HCT116 (cell line): ENCODE results near the gene CYTL1. TPM values are rescaled to one million over a fixed set of nuclear protein-coding genes. Genes with fewer than 3 reads are reported as not detected.

Experiments
- ATAC-seq: fragments of 200-7000 bp; cut with Tn5 transposase; 2 replicates; pipeline ENCODE4 v1.9.1; 2020; ENCODE audit warnings: mild to moderate bottlenecking, moderate library complexity
- BruUV-seq: library from RNA; stranded (reverse); fragments of 400-500 nt; replicated peaks from 2 replicates; lab custom pipeline; 2021; lab: Mats Ljungman, UMichigan
- CTCF ChIA-PET: fragments of 300-600 bp; sonication (Branson Sonifier 250); formaldehyde crosslinking; loops from one replicate; lab custom pipeline; 2021; ENCODE audit warnings: antibody characterized with exemption; lab: Charles Lee
- POLR2A ChIA-PET: fragments of 300-600, 350-600 bp; sonication (Branson Sonifier 250); formaldehyde crosslinking; loops from one replicate; lab custom pipeline; 2021; ENCODE audit warnings: antibody characterized with exemption; lab: Charles Lee
- RAD21 ChIA-PET, 2 experiments: fragments of 300-600 bp; sonication (Branson Sonifier 250); formaldehyde crosslinking; loops; one replicate each; lab custom pipeline; 2023; ENCODE audit warnings: low total read pairs in 2 of 2; ENCODE audit not compliant: uncharacterized antibody in 2 of 2, unreplicated experiment in 2 of 2, low non-redundant PET in 1 of 2; lab: Charles Lee
- DNase-seq: peaks from one replicate; pipeline ENCODE4 v3.0.0-alpha.2; 2010; ENCODE audit warnings: low read depth, low spot score
- H2AFZ ChIP-seq: fragments of 200-600 bp; shearing (Covaris generic), sonication (generic); 2 replicates; pipeline ENCODE4 v1.6.1; 2017; ENCODE audit warnings: low read depth, mixed run types, mixed read lengths, antibody characterized with exemption, low read length; ENCODE audit not compliant: poor library complexity, severe bottlenecking
- H3K27ac ChIP-seq: 2 replicates; pipeline ENCODE4 v1.5.1; 2012; ENCODE audit warnings: low read depth, low read length
- H3K27me3 ChIP-seq: fragments of 200-600 bp; sonication (generic); 2 replicates; pipeline ENCODE4 v1.6.1; 2016; ENCODE audit warnings: mixed run types, low read length, mixed read lengths; ENCODE audit not compliant: insufficient read depth
- H3K36me3 ChIP-seq, 2 experiments: fragments of 200-500 bp in 1 of 2; fragments of 200-600 bp in 1 of 2; sonication (Bioruptor generic) in 1 of 2; sonication (generic) in 1 of 2; 2 replicates each; pipeline versions ENCODE4 v1.5.1 to v1.6.1; 2014 to 2016; ENCODE audit warnings: low read length in 2 of 2, inconsistent platforms in 1 of 2, mixed read lengths in 1 of 2, mixed run types in 1 of 2; ENCODE audit not compliant: insufficient read depth in 2 of 2, control insufficient read depth in 1 of 2
- H3K4me1 ChIP-seq, 2 experiments: fragments of 200-600 bp in 1 of 2; sonication (generic) in 1 of 2; 2 replicates each; pipeline versions ENCODE4 v1.5.1 to v1.6.1; 2012 to 2017; ENCODE audit warnings: low read length in 2 of 2, inconsistent platforms in 1 of 2, mild to moderate bottlenecking in 1 of 2, mixed read lengths in 1 of 2, mixed run types in 1 of 2, moderate library complexity in 1 of 2; ENCODE audit not compliant: insufficient read depth in 2 of 2, control insufficient read depth in 1 of 2
- H3K4me2 ChIP-seq: fragments of 200-600 bp; sonication (generic); 2 replicates; pipeline ENCODE4 v1.6.1; 2017; ENCODE audit warnings: mixed run types, low read length, mixed read lengths
- H3K4me3 ChIP-seq, 2 experiments: fragments of 200-600 bp in 1 of 2; sonication (generic) in 1 of 2; replicated peaks in 1 of 2; 2 replicates each; pipeline ENCODE4 v1.5.1; 2011 to 2016; ENCODE audit warnings: low read length in 2 of 2, control low read depth in 1 of 2, low read depth in 1 of 2, mild to moderate bottlenecking in 1 of 2, mixed read lengths in 1 of 2, mixed run types in 1 of 2
- H3K79me2 ChIP-seq: fragments of 200-600 bp; sonication (generic); 2 replicates; pipeline ENCODE4 v1.6.1; 2017; ENCODE audit warnings: mild to moderate bottlenecking, mixed run types, low read length, moderate library complexity, mixed read lengths; ENCODE audit not compliant: insufficient read depth
- H3K9ac ChIP-seq: fragments of 200-600 bp; sonication (generic); 2 replicates; pipeline ENCODE4 v1.6.1; 2016; ENCODE audit warnings: low read length, mixed read lengths
- H3K9me2 ChIP-seq: fragments of 200-600 bp; sonication (generic), shearing (Covaris generic); 2 replicates; pipeline ENCODE4 v1.6.1; 2017; ENCODE audit warnings: mixed run types, mild to moderate bottlenecking, moderate library complexity; ENCODE audit not compliant: insufficient read depth
- H3K9me3 ChIP-seq, 2 experiments: fragments of 200-500 bp in 1 of 2; fragments of 200-600 bp in 1 of 2; sonication (Bioruptor generic) in 1 of 2; sonication (generic) in 1 of 2; 2 replicates each; pipeline ENCODE4 v1.6.1; 2014 to 2017; ENCODE audit warnings: low read length in 2 of 2, mixed read lengths in 2 of 2, inconsistent platforms in 1 of 2, low read depth in 1 of 2, mild to moderate bottlenecking in 1 of 2, mixed run types in 1 of 2, moderate library complexity in 1 of 2; ENCODE audit not compliant: control insufficient read depth in 1 of 2, insufficient read depth in 1 of 2
- H4K20me1 ChIP-seq: fragments of 200-600 bp; sonication (generic), shearing (Covaris generic); 2 replicates; pipeline ENCODE4 v1.6.1; 2017; ENCODE audit warnings: mixed run types, mild to moderate bottlenecking, moderate library complexity; ENCODE audit not compliant: insufficient read depth
- CEBPB ChIP-seq: IDR thresholded peaks from 2 replicates; pipeline ENCODE4 v1.6.1; 2012; ENCODE audit warnings: low read depth
- EGR1 ChIP-seq: IDR thresholded peaks from 2 replicates; pipeline ENCODE4 v1.6.1; 2012; ENCODE audit warnings: low read depth
- ELF1 ChIP-seq: IDR thresholded peaks from 2 replicates; pipeline ENCODE4 v1.6.1; 2012; ENCODE audit warnings: low read depth, borderline replicate concordance
- EZH2 ChIP-seq: fragments of 200-600 bp; sonication (generic); IDR thresholded peaks from 2 replicates; pipeline ENCODE4 v1.6.1; 2017; ENCODE audit warnings: antibody characterized with exemption, mixed run types
- FOSL1 ChIP-seq: IDR thresholded peaks from 2 replicates; pipeline ENCODE4 v1.6.1; 2012; ENCODE audit warnings: low read depth
- JUND ChIP-seq: IDR thresholded peaks from 2 replicates; pipeline ENCODE4 v1.6.1; 2012
- MAX ChIP-seq: IDR thresholded peaks from 2 replicates; pipeline ENCODE4 v1.6.1; 2012
- POLR2A ChIP-seq: IDR thresholded peaks from 2 replicates; pipeline ENCODE4 v1.7.0; 2011; ENCODE audit warnings: borderline replicate concordance; ENCODE audit not compliant: insufficient read depth, insufficient read length; ENCODE audit errors: extremely low read depth
- POLR2AphosphoS5 ChIP-seq: IDR thresholded peaks from 2 replicates; pipeline ENCODE4 v1.6.1; 2011; ENCODE audit warnings: mild to moderate bottlenecking, low read depth, low read length, moderate library complexity
- REST ChIP-seq: IDR thresholded peaks from 2 replicates; pipeline ENCODE4 v1.6.1; 2012; ENCODE audit warnings: low read depth
- SIN3A ChIP-seq: IDR thresholded peaks from 2 replicates; pipeline ENCODE4 v1.6.1; 2012; ENCODE audit warnings: low read depth
- SP1 ChIP-seq: IDR thresholded peaks from 2 replicates; pipeline ENCODE4 v1.6.1; 2012; ENCODE audit warnings: low read depth
- SRF ChIP-seq: IDR thresholded peaks from 2 replicates; pipeline ENCODE4 v1.6.1; 2012; ENCODE audit warnings: low read depth
- TCF7L2 ChIP-seq: IDR thresholded peaks from 2 replicates; pipeline ENCODE4 v1.7.0; 2011; ENCODE audit warnings: borderline replicate concordance, inconsistent platforms; ENCODE audit not compliant: insufficient read depth, insufficient read length; ENCODE audit errors: extremely low read depth
- YY1 ChIP-seq: IDR thresholded peaks from 2 replicates; pipeline ENCODE4 v1.6.1; 2011; ENCODE audit warnings: low read length, low read depth, moderate library complexity, mild to moderate bottlenecking; ENCODE audit not compliant: insufficient replicate concordance; ENCODE audit errors: extremely low read depth
- ZBTB33 ChIP-seq: IDR thresholded peaks from 2 replicates; pipeline ENCODE4 v1.6.1; 2011; ENCODE audit warnings: mild to moderate bottlenecking, low read length, moderate library complexity; ENCODE audit not compliant: insufficient replicate concordance; ENCODE audit errors: extremely low read depth
- ZFX ChIP-seq: fragments of 450-650 bp; IDR thresholded peaks from 2 replicates; pipeline ENCODE4 v1.6.1; 2017
- intact Hi-C: fragments of 100-400 bp; cut with micrococcal nuclease; formaldehyde crosslinking; loops from 2 replicates; pipeline ENCODE4 v1.10.0; 2022
- total RNA-seq: library from RNA; stranded (reverse); gene quantifications from one replicate; pipeline ENCODE4 v1.2.1, GENCODE V29; 2021; ENCODE audit not compliant: unreplicated experiment
- TF ChIP-seq, protein P1 (sequence below), 3 experiments: fragments of 200-600 bp in 1 of 3; sonication (generic) in 1 of 3; IDR thresholded peaks in 2 of 3; conservative IDR thresholded peaks in 1 of 3; 2 replicates each; pipeline ENCODE4 v1.5.1; 2012 to 2017; ENCODE audit warnings: low read depth in 2 of 3, low read length in 2 of 3, antibody characterized with exemption in 1 of 3, borderline replicate concordance in 1 of 3, control low read depth in 1 of 3, mild to moderate bottlenecking in 1 of 3, mixed read lengths in 1 of 3, mixed run types in 1 of 3, moderate library complexity in 1 of 3; ENCODE audit not compliant: insufficient read depth in 1 of 3
- TF ChIP-seq, protein P2 (sequence below): IDR thresholded peaks from 2 replicates; pipeline ENCODE4 v1.6.1; 2012

The CYTL1 gene
- total RNA-seq, 1 experiment from 2014 or later: not detected

DNA sequence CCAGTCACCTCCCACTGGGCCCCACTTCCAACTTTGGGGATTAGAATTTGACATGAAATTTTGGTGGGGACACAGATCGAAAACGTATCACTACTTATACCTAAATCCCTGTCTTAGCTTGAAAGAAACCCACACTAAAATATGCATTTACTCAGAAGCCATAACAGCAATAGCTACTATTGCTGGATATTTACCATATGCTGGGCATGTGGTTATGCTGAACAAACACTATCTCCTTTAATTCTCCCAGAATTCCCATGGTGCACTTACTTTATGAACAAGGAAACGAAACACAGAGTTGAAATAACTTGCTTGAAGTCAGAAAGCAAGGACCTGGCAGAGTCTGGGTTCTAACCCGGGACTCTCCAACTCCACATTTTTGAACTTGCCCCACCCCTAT is 39.3 kb downstream of the CYTL1 start:
- Histone ChIP-seq H3K27me3 (no peaks in the 10 kb centered on the region), H3K4me1 (peaks cover 0 to 12% of the 10 kb centered on the region in 2 experiments; a peak in 1 of 4 replicates), H3K9me3 (peaks cover 0 to 2% of the 10 kb centered on the region in 2 experiments; a peak in 2 of 4 replicates), H2AFZ (no peak overlapping the region), H3K27ac (no peak overlapping the region), H3K36me3 (no peaks in the 10 kb centered on the region), H3K4me3 (no peak overlapping the region), H3K79me2 (no peaks in the 10 kb centered on the region), H3K9me2 (no peaks in the 10 kb centered on the region), H3K9ac (no peak overlapping the region), H3K4me2 (no peak overlapping the region), H4K20me1 (no peaks in the 10 kb centered on the region)
- POLR2A ChIA-PET: no interaction called here
- ATAC-seq (no peak), DNase-seq (no peak)
- no TSS peak for BruUV-seq
- no peak for TF ChIP-seq ZBTB33
- no peak for TF ChIP-seq MAX
- no peak for TF ChIP-seq POLR2A
- TF ChIP-seq SRF: no peak
- TF ChIP-seq, protein P1, sequence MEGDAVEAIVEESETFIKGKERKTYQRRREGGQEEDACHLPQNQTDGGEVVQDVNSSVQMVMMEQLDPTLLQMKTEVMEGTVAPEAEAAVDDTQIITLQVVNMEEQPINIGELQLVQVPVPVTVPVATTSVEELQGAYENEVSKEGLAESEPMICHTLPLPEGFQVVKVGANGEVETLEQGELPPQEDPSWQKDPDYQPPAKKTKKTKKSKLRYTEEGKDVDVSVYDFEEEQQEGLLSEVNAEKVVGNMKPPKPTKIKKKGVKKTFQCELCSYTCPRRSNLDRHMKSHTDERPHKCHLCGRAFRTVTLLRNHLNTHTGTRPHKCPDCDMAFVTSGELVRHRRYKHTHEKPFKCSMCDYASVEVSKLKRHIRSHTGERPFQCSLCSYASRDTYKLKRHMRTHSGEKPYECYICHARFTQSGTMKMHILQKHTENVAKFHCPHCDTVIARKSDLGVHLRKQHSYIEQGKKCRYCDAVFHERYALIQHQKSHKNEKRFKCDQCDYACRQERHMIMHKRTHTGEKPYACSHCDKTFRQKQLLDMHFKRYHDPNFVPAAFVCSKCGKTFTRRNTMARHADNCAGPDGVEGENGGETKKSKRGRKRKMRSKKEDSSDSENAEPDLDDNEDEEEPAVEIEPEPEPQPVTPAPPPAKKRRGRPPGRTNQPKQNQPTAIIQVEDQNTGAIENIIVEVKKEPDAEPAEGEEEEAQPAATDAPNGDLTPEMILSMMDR (IDR thresholded peaks at IDR 0.05 in 2 of 3, conservative IDR thresholded peaks at IDR 0.05 in 1 of 3; ENCODE audit: borderline replicate concordance in 1 of 3, insufficient read depth in 1 of 3, low read depth in 2 of 3, low read length in 2 of 3): no peak
- no peak for TF ChIP-seq POLR2AphosphoS5
- TF ChIP-seq TCF7L2: no peak
- TF ChIP-seq SP1: no peak
- TF ChIP-seq REST: no peak
- TF ChIP-seq EGR1: no peak
- TF ChIP-seq CEBPB: no peak
- no peak for TF ChIP-seq YY1
- TF ChIP-seq SIN3A: no peak
- TF ChIP-seq, protein P2, sequence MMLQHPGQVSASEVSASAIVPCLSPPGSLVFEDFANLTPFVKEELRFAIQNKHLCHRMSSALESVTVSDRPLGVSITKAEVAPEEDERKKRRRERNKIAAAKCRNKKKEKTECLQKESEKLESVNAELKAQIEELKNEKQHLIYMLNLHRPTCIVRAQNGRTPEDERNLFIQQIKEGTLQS: no peak
- TF ChIP-seq ZFX: no peak
- TF ChIP-seq ELF1: no peak
- TF ChIP-seq EZH2: no peak
- TF ChIP-seq JUND: no peak
- TF ChIP-seq FOSL1: no peak
- RAD21 ChIA-PET: no interaction called here
- CTCF ChIA-PET: no interaction called here
- intact Hi-C loops: no loop called here
